Measurements from ENCODE around the gene EPB41L4A.

Gene EPB41L4A

GRCh38 chr5:112306956-112307355 lies 112.1 kb downstream of the EPB41L4A start:
- no peak for TF ChIP-seq CTCF (conservative IDR thresholded peaks at IDR 0.05)
- no peak overlapping the region for H3K27ac ChIP-seq

GRCh38 chr5:112304743-112305142 lies 114.3 kb downstream of the EPB41L4A start:
- no peak for TF ChIP-seq CTCF (conservative IDR thresholded peaks at IDR 0.05)
- H3K27ac ChIP-seq: no peak overlapping the region

- no peak for TF ChIP-seq CTCF (conservative IDR thresholded peaks at IDR 0.05)
- no peak overlapping the region for H3K27ac ChIP-seq
Measured at GRCh38 chr5:112303685-112304084, 115.4 kb downstream of the EPB41L4A start.

- no peak for TF ChIP-seq CTCF (conservative IDR thresholded peaks at IDR 0.05)
- H3K27ac ChIP-seq: no peak overlapping the region
Measured at GRCh38 chr5:112294126-112294525, 125.0 kb downstream of the EPB41L4A start.

- TF ChIP-seq CTCF (conservative IDR thresholded peaks at IDR 0.05): no peak
- no peak overlapping the region for H3K27ac ChIP-seq
Measured at GRCh38 chr5:112293587-112293986, 125.5 kb downstream of the EPB41L4A start.

GRCh38 chr5:112290691-112291090 lies 128.4 kb downstream of the EPB41L4A start:
- TF ChIP-seq CTCF (conservative IDR thresholded peaks at IDR 0.05): no peak
- H3K27ac ChIP-seq: no peak overlapping the region

- TF ChIP-seq CTCF (conservative IDR thresholded peaks at IDR 0.05): no peak
- no peak overlapping the region for H3K27ac ChIP-seq
Measured at GRCh38 chr5:112289465-112289864, 129.6 kb downstream of the EPB41L4A start.

All from VCaP (cell line).